Measurements from ENCODE around the gene NUAK2.

NUAK2 gene

GRCh38 chr1:205261946-205262691 lies 59.4 kb downstream of the NUAK2 start:
- TF ChIP-seq, protein P1, sequence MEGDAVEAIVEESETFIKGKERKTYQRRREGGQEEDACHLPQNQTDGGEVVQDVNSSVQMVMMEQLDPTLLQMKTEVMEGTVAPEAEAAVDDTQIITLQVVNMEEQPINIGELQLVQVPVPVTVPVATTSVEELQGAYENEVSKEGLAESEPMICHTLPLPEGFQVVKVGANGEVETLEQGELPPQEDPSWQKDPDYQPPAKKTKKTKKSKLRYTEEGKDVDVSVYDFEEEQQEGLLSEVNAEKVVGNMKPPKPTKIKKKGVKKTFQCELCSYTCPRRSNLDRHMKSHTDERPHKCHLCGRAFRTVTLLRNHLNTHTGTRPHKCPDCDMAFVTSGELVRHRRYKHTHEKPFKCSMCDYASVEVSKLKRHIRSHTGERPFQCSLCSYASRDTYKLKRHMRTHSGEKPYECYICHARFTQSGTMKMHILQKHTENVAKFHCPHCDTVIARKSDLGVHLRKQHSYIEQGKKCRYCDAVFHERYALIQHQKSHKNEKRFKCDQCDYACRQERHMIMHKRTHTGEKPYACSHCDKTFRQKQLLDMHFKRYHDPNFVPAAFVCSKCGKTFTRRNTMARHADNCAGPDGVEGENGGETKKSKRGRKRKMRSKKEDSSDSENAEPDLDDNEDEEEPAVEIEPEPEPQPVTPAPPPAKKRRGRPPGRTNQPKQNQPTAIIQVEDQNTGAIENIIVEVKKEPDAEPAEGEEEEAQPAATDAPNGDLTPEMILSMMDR (conservative IDR thresholded peaks at IDR 0.05) = no peak
- TF ChIP-seq ZFX (IDR thresholded peaks at IDR 0.05) = no peak
- no peak overlapping the region for H3K27ac ChIP-seq

GRCh38 chr1:205260948-205261732 lies 60.4 kb downstream of the NUAK2 start:
- no peak overlapping the region for H3K27ac ChIP-seq
- TF ChIP-seq ZFX (IDR thresholded peaks at IDR 0.05) = no peak
- TF ChIP-seq, protein P1 (conservative IDR thresholded peaks at IDR 0.05) = no peak

DNA sequence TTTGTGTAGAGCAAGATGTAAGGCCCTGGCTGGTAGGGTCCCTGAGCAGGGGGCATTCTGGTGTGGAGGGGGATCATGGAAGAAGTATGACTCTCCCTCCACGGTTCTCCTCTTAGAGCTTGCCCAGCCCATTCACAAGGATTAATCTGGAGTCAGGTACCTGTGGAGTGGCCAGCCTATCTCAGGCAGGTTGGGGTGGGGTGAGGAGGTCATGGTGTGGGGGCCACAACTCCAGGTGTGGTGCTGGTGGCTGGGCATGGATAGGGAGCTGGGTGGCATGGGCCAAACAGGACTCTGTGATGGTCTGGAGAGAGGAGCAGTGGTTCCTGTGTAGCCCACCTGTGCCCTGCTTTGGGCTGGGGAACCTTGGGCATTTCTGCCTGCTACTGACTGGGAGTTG lies 61.5 kb downstream of the NUAK2 start:
- TF ChIP-seq ZFX (IDR thresholded peaks at IDR 0.05) = no peak
- TF ChIP-seq, protein P1 (conservative IDR thresholded peaks at IDR 0.05) = no peak
- no peak overlapping the region for H3K27ac ChIP-seq

DNA sequence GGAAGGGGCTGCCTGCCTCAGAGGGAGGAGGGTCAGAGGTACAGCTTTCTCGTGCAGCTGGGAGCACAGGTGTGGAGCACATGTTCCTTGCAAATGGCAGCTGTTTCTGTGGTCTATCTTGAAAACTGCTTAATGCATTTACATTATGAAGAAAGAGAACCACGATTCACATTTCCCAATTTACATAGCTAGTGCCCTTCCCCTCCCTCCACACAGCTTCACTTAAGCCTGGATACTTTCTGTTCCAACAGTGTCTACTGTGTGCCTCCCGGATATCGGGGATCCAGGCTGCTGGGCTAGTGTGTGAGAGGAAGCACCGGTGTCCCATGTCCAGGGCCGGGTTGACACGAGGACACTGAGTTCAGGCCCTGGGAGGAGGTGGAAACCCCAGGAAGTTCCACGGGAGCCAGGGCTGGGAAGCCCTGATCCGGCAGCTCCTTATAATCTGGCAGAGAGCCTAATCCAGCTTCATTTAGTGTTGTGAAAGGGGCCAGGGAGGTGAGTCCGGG lies 62.2 kb downstream of the NUAK2 start:
- H3K27ac ChIP-seq = no peak overlapping the region
- no peak for TF ChIP-seq ZFX (IDR thresholded peaks at IDR 0.05)
- TF ChIP-seq, protein P1 (conservative IDR thresholded peaks at IDR 0.05) = no peak

- no peak overlapping the region for H3K27ac ChIP-seq
- TF ChIP-seq, protein P1 (conservative IDR thresholded peaks at IDR 0.05) = no peak
- TF ChIP-seq ZFX (IDR thresholded peaks at IDR 0.05) = no peak
These were observed 62.8 kb downstream of the NUAK2 start for GRCh38 chr1:205258719-205259118.

DNA sequence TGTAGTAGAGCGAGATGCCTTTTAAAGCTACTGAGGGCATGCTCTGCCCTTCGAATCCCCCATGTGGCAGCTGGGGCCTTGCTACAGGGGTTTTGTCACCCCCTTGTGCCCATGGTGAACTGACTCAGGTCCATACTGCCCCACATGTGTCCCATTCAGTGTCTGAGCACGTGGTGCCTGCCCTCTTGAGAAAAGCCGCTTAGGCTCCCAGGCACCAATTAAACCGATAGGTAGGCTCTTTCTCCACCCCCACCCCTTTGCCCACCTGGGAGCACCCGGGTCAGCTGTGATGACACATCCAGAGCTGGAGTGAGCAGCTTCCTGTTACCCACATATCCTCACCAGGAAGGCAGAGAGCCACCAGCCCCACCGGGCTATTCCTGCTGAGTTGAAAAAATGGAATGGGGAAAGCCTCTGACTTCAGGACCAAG lies 63.3 kb downstream of the NUAK2 start:
- TF ChIP-seq, protein P1 (conservative IDR thresholded peaks at IDR 0.05) = no peak
- no peak for TF ChIP-seq ZFX (IDR thresholded peaks at IDR 0.05)
- no peak overlapping the region for H3K27ac ChIP-seq

- no peak overlapping the region for H3K27ac ChIP-seq
- TF ChIP-seq, protein P1 (conservative IDR thresholded peaks at IDR 0.05) = no peak
- no peak for TF ChIP-seq ZFX (IDR thresholded peaks at IDR 0.05)
These were observed 63.8 kb downstream of the NUAK2 start for GRCh38 chr1:205257735-205258134.
